Liver (tissue), 9 donors: ENCODE results near the gene TACR1. TPM values are rescaled to one million over a fixed set of nuclear protein-coding genes. Genes with fewer than 3 reads are reported as not detected.

Experiments
- DNase-seq: peaks from one replicate; pipeline ENCODE4 v3.0.0-alpha.2; 2017; ENCODE audit warnings: low spot score
- H3K27ac ChIP-seq, 2 donors: one replicate each; pipeline ENCODE4 v1.7.0; 2013; ENCODE audit warnings: inconsistent platforms in 2 of 2, low read length in 2 of 2, control low read depth in 1 of 2, low read depth in 1 of 2, mild to moderate bottlenecking in 1 of 2
- H3K27me3 ChIP-seq, 4 donors: one replicate each; pipeline versions ENCODE4 v1.6.1 to v1.7.0; 2013; ENCODE audit warnings: low read length in 3 of 4, inconsistent platforms in 1 of 4, mild to moderate bottlenecking in 1 of 4, moderate library complexity in 1 of 4; ENCODE audit not compliant: control insufficient read depth in 4 of 4, insufficient read depth in 4 of 4
- H3K36me3 ChIP-seq, 4 donors: one replicate each; pipeline versions ENCODE4 v1.6.1 to v1.7.0; 2013; ENCODE audit warnings: low read length in 3 of 4, mild to moderate bottlenecking in 3 of 4, low read depth in 1 of 4, moderate library complexity in 1 of 4; ENCODE audit not compliant: control insufficient read depth in 4 of 4, insufficient read depth in 3 of 4
- H3K4me1 ChIP-seq, 4 donors: one replicate each; pipeline versions ENCODE4 v1.6.1 to v1.7.0; 2013; ENCODE audit warnings: low read length in 3 of 4, mild to moderate bottlenecking in 3 of 4, moderate library complexity in 1 of 4; ENCODE audit not compliant: control insufficient read depth in 4 of 4, insufficient read depth in 4 of 4
- H3K4me3 ChIP-seq, 3 donors: one replicate each; pipeline versions ENCODE4 v1.6.1 to v1.7.0; 2013; ENCODE audit warnings: low read length in 3 of 3, control low read depth in 1 of 3, low read depth in 1 of 3, mild to moderate bottlenecking in 1 of 3
- H3K9ac ChIP-seq, 2 donors: one replicate each; pipeline ENCODE4 v1.7.0; 2013; ENCODE audit warnings: low read length in 2 of 2, mild to moderate bottlenecking in 2 of 2, moderate library complexity in 2 of 2, control low read depth in 1 of 2, low read depth in 1 of 2
- H3K9me3 ChIP-seq, 4 donors: one replicate each; pipeline versions ENCODE4 v1.6.1 to v1.7.0; 2013; ENCODE audit warnings: low read length in 3 of 4; ENCODE audit not compliant: control insufficient read depth in 4 of 4
- ATF3 ChIP-seq: IDR thresholded peaks from 2 replicates; pipeline ENCODE4 v1.6.1; 2016; ENCODE audit warnings: antibody characterized with exemption
- EGR1 ChIP-seq, 2 donors: IDR thresholded peaks; 2 replicates each; pipeline ENCODE4 v1.6.1; 2016 to 2018; ENCODE audit warnings: antibody characterized with exemption in 2 of 2, low read depth in 2 of 2
- FOXA1 ChIP-seq: IDR thresholded peaks from 2 replicates; pipeline ENCODE4 v1.6.1; 2016; ENCODE audit warnings: antibody characterized with exemption
- GABPA ChIP-seq, 2 donors: IDR thresholded peaks in 1 of 2; conservative IDR thresholded peaks in 1 of 2; 2 replicates each; pipeline ENCODE4 v1.6.1; 2016; ENCODE audit warnings: antibody characterized with exemption in 2 of 2, mild to moderate bottlenecking in 1 of 2, moderate library complexity in 1 of 2
- HNF4A ChIP-seq, 2 donors: conservative IDR thresholded peaks; 2 replicates each; pipeline ENCODE4 v1.6.1; 2016; ENCODE audit warnings: antibody characterized with exemption in 2 of 2, mild to moderate bottlenecking in 2 of 2
- MAX ChIP-seq: IDR thresholded peaks from 2 replicates; pipeline ENCODE4 v1.6.1; 2016; ENCODE audit warnings: antibody characterized with exemption
- NR2F2 ChIP-seq: IDR thresholded peaks from 2 replicates; pipeline ENCODE4 v1.6.1; 2016; ENCODE audit warnings: antibody characterized with exemption
- RAD21 ChIP-seq, 2 donors: IDR thresholded peaks; 2 replicates each; pipeline ENCODE4 v1.6.1; 2016; ENCODE audit warnings: antibody characterized with exemption in 2 of 2, mild to moderate bottlenecking in 2 of 2
- RXRA ChIP-seq, 2 donors: IDR thresholded peaks; 2 replicates each; pipeline ENCODE4 v1.6.1; 2017 to 2018; ENCODE audit warnings: antibody characterized with exemption in 2 of 2, mild to moderate bottlenecking in 1 of 2
- SP1 ChIP-seq: IDR thresholded peaks from 2 replicates; pipeline ENCODE4 v1.6.1; 2018; ENCODE audit warnings: antibody characterized with exemption, mild to moderate bottlenecking
- YY1 ChIP-seq: IDR thresholded peaks from 2 replicates; pipeline ENCODE4 v1.6.1; 2016; ENCODE audit warnings: antibody characterized with exemption, mild to moderate bottlenecking
- WGBS: extraction: QIAGEN DNeasy Blood & Tissue Kit; methylation state at CpG from one replicate; pipeline ENCODE4 v1.1.7; 2013; 5-methylcytosine and 5-hydroxymethylcytosine counted together
- polyA plus RNA-seq, 2 donors: library from polyadenylated mRNA; stranded (reverse) in 1 of 2; unstranded in 1 of 2; fragments of 200-250 nt in 1 of 2; fragments of >200 nt in 1 of 2; fragmentation: Nextera tagmentation in 1 of 2; extraction: Ambion mirVana in 1 of 2; gene quantifications; one replicate each; pipeline versions ENCODE4 v1.2.1 to v1.2.3, GENCODE V29; 2013 to 2015
- total RNA-seq, 2 donors: library from RNA; depleted of rRNA; stranded (reverse); fragments of >200 nt; gene quantifications; one replicate each; pipeline ENCODE4 v1.2.3, GENCODE V29; 2014
- donor health status: healthy.
- donor health status: healthy.
- donor health status: healthy.
- donor health status: healthy.
- donor health status: healthy.

TACR1 gene
- total and polyA plus RNA-seq, 4 donors: 0.02 to 0.84 (median 0.14) TPM; not detected in 1

- H3K27me3 ChIP-seq: peaks cover 0 to 16% (median 11%) of the 10 kb centered on the region in 4 donors
Measured at GRCh38 chr2:75202359-75202758, 3.0 kb upstream of the TACR1 start.

GRCh38 chr2:75200140-75201096, 1.1 kb upstream of the TACR1 start:
- no peak for DNase-seq
- Histone ChIP-seq H3K9ac (no peak overlapping the region), H3K36me3 (no peaks in the 10 kb centered on the region), H3K27ac (no peak overlapping the region), H3K27me3 (peaks cover 0 to 22% (median 12%) of the 10 kb centered on the region in 4 donors), H3K4me3 (peak overlapping the region in 2 of 3 donors; percentile 22 to 31), H3K9me3 (no peaks in the 10 kb centered on the region), H3K4me1 (peaks cover 2 to 22% (median 21%) of the 10 kb centered on the region in 4 donors)
- TF ChIP-seq ATF3 (no peak), MAX (no peak), NR2F2 (no peak), GABPA (IDR thresholded peaks at IDR 0.05 in 1 of 2, conservative IDR thresholded peaks at IDR 0.05 in 1 of 2) (no peak), RXRA (IDR thresholded peaks at IDR 0.05) (no peak)
- 2% methylated on average over 57 of the region's 57 CpGs for WGBS

More at GRCh38 chr2:75202359-75202758, 3.0 kb upstream of the TACR1 start:
- no peak overlapping the region for H3K9ac ChIP-seq
- H3K4me1 ChIP-seq: peaks cover 2 to 22% (median 21%) of the 10 kb centered on the region in 4 donors
- no peak for DNase-seq
- H3K4me3 ChIP-seq: no peak overlapping the region
- no peaks in the 10 kb centered on the region for H3K36me3 ChIP-seq
- H3K27ac ChIP-seq: no peak overlapping the region
- TF ChIP-seq EGR1 (IDR thresholded peaks at IDR 0.05; ENCODE audit: low read depth in 2 of 2): no peak
- no peak for TF ChIP-seq HNF4A (conservative IDR thresholded peaks at IDR 0.05)
- no peak for TF ChIP-seq GABPA (IDR thresholded peaks at IDR 0.05 in 1 of 2, conservative IDR thresholded peaks at IDR 0.05 in 1 of 2)
- no peak for TF ChIP-seq RAD21 (IDR thresholded peaks at IDR 0.05)
- H3K9me3 ChIP-seq: no peaks in the 10 kb centered on the region
- 62% methylated on average over 2 of the region's 2 CpGs for WGBS

GRCh38 chr2:75195076-75195691, 4.1 kb downstream of the TACR1 start:
- Histone ChIP-seq H3K9me3 (no peaks in the 10 kb centered on the region), H3K36me3 (no peaks in the 10 kb centered on the region), H3K4me1 (peaks cover 2 to 15% (median 14%) of the 10 kb centered on the region in 4 donors), H3K27ac (no peak overlapping the region), H3K4me3 (no peak overlapping the region), H3K27me3 (peaks cover 0 to 19% (median 9%) of the 10 kb centered on the region in 4 donors), H3K9ac (no peak overlapping the region)
- DNase-seq: no peak
- TF ChIP-seq NR2F2: no peak
- TF ChIP-seq FOXA1: no peak
- no peak for TF ChIP-seq YY1
- TF ChIP-seq MAX: no peak
- no peak for TF ChIP-seq SP1
- TF ChIP-seq RXRA (IDR thresholded peaks at IDR 0.05): no peak
- WGBS: 91% methylated on average over 1 of the region's 1 CpG
